HL-60/S4 treated with phorbol 12-myristate 13-acetate at 8.2 ng/mL for 4 days and 3 days (cell line): ENCODE data around the gene HCN2.

Experiments used
- in situ Hi-C: fragments of 300-500 bp; cut with MboI; formaldehyde crosslinking; loops from 2 replicates; pipeline ENCODE4 v1.15.0; 2022; ENCODE audit warnings: low sequenced_read_pairs

HCN2 gene

GRCh38 chr19:633786-634639, 44.3 kb downstream of the HCN2 start:
- in situ Hi-C loops: no loop called here

DNA sequence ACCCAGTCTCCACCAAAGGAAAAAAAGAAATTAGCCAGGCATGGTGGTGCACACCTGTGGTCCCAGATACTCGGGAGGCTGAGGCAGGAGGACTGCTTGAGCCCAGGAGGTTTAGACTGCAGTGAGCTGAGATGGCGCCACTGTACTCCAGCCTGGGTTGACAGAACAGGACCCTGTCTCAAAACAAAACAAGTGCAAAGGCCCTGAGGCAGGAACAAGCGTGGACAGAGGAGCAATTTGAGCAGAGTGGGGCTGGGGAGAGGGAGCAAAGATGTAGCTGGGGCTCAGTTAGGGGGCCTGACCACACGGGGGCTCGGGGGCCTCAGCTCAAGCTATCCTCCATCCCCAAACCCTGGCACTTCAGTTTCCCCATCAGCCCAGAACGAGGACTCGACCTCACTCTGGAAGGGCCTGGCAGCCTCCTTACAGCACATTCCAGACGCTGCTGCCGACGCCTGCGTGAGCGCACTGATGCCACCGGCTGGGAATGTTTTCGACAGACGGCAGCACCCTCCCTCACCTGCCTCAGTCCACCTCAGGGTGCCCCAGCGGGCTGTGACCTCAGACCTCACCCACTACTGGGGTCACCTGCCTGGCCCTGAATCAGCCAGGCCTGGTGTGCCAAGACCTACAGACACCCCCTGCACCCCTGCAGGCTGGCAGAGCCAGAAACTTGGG, 45.4 kb downstream of the HCN2 start:
- in situ Hi-C loops: no loop called here

DNA sequence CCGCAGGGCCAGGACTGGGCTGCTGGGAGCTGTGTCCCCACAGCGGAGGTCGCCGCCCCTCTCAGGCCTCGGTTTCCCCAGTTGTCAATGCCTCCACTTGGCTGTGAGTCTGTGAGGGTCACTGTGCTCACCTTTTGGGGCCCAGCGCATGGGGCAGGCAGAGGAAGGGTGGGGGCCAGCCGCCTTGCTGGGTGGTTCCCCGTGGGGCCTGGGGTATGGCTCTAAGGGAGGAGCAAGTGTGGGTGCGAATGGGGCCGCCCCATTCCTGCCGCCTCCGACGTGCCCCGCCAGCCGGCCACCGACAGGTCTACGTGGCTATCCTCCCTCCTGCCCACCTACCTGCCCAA, 49.2 kb downstream of the HCN2 start:
- in situ Hi-C loops: no loop called here

GRCh38 chr19:639253-640160, 49.8 kb downstream of the HCN2 start, which contains the start of gene FGF22:
FGF22 (plus strand) TSS chr19:639879; CDS start chr19:639926, 47 bp downstream.
- in situ Hi-C loops: no loop called here

- in situ Hi-C loops: no loop called here
Measured at GRCh38 chr19:640161-640558, 50.5 kb downstream of the HCN2 start.

DNA sequence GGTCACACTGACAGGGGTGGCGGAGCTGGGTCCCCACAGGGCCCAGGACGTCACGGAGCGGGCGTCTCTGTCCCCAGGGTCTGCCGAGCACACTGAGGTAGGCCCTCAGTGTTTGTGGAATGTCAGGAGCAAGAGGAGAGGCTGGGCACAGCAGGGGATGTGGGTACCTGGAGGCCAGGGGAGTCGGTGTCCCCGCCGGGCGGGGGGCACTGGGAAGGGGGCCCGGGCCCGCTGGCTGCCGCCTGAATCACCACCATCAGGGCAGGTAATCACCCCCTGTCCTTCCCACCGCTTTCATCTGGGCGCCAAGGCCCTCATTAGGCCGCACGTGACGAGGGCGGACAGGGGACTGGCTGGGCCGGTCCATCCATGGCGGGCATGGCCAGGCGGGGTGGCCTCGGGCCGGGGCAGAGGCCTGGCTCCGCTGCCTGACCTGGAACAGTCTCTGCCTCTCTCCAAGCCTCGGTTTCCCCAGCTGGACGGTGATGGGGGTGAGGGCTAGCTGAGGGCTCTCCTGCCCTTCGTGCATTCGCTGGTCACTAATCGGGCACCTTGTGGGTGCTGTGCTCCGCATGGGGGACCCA, 51.0 kb downstream of the HCN2 start:
- in situ Hi-C loops: no loop called here

DNA sequence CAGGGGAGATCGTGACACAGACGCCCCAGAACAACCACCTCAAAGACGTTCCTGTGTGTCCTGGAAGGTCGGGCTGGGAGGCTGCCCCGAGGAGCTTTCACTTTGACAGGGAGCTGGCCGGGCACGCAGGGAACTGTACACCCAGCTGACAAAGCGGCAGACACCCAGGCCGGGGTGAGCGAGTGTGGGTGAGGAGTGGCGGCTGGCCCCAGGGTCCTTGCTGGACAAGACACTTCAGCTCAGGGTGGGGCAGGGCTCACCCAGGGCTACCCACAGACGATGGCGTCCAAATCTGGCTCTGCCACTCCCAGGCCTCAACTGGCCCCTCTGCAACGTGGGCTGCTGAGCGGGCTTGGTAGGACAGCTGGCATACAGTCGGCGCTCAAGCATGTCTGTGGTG, 52.0 kb downstream of the HCN2 start:
- in situ Hi-C loops: no loop called here

GRCh38 chr19:642767-643727, 53.4 kb downstream of the HCN2 start:
- in situ Hi-C loops: no loop called here

GRCh38 chr19:643736-644135, 54.1 kb downstream of the HCN2 start:
- in situ Hi-C loops: no loop called here

GRCh38 chr19:644363-644762, 54.7 kb downstream of the HCN2 start:
- in situ Hi-C loops: no loop called here

DNA sequence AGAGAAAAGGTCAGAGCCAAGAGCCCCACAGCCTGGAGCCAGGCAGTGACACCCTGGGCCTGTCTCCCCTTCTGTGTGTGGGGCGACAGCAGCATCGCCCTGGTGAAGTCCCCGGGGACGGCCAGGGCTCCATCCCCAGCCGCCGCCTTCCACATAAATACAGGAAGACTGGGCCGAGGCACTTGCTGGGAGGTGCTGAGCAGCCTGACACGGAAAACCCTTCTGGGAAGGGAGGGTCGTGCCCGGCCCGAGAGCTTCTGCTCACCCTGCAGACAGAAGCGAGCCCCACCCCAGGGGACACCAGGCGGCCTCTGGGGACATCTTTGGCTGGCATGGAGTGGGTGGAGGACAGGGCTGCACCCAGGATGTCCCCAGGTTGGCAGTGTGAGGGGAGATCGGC, 55.1 kb downstream of the HCN2 start:
- in situ Hi-C loops: no loop called here

GRCh38 chr19:645912-646778, 56.5 kb downstream of the HCN2 start:
- in situ Hi-C loops: no loop called here

- in situ Hi-C loops: no loop called here
Measured at GRCh38 chr19:646779-647565, 57.3 kb downstream of the HCN2 start.

DNA sequence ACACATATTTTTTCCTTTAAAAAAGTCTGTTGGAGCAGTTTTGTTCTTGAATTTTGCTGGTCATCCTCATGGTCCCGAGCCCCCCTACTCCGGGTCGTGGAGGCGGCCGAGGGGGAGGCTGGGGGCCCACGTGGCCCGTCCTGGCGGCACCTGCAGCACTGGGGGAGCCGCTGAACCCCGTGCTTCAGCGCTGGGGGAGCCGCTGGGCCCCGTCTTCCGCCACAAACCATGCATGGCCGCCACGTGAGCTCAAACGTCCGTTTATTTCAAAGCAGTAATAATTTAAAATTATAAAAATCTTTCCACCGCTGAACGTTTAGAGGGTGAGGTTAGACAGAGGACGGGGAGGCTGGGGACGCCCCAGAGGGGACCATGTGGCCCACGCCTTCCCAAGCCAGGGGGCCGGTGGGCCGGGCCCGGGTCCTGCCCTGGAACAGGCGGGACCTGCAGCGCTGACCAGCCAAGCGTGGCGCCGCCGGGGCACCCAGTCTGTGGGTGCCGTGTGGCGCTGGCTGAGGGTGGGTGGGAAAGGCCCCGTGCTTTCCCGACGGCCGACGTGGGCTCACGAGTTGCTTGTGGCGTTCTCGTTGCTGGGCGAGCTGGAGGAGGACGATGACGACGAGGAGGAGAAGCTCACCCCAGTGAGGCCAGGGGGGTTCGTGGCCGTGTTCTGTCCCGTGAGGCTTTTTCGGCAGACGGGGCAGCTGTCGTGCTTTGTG, 58.0 kb downstream of the HCN2 start:
- in situ Hi-C loops: no loop called here

DNA sequence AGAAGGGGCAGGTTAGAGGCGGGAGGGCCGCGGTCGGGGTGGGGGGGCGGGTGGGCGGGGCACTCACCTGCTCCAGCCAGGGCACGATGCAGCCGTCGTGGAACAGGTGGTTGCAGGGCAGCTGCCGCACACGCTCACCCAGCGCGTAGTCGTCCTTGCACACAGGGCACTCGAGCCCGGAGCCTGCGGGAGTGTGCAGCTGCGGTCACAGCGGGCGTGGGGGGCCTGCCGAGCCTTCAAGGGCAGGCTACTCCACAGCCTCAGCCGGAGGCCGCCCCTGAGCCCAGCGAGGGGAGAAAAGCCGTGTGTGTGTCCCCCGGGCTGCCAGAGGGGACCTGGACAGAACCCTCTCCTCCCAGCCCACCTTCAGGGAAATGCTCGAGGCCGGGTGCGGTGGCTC, 58.6 kb downstream of the HCN2 start:
- in situ Hi-C loops: no loop called here

DNA sequence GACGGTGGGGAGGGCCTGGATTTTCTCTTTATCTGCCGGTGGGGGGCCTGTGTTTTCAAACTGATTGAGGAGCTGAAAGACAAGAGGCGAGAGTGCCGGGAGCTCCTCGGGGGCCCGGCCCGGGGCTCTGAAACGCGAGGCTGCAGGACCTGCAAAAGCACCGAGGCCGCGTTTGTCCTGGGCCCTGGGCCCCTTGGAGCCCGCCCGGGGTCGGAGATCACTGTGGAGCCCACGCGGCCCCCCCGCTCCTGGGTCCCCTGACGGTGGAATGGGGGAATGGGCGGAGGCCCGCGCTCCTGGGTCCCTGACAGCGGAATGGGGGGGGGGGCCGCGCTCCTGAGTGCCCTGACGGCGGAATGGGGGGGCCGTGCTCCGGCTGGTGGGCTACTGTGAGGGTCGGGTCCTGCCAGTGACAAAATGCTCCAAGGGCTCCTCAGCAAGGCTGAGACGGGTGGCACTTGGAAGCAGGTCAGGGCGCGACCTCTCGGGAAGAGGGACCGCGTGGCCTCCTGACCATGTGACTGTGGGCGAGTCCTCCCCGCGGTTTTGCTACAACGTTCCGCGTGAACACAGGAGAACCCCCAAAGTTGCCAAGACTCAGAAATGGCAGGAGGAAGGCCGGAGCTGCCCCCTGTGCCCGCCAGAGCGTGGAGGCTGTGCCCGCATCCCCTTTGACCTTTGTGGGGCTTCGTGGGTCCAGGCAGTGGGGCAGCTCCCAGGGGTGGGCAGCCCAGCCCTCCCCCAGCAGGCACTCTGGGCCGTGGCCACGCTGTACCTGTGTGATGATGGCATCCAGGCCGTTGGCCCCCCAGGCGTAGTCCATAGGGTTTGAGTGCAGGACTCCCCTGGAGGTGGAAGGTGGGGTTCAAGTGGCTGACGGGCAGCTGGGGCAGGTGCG, 59.5 kb downstream of the HCN2 start:
- in situ Hi-C loops: no loop called here

- in situ Hi-C loops: no loop called here
Measured at GRCh38 chr19:650121-650520, 60.4 kb downstream of the HCN2 start.
